Activated CD4-positive, alpha-beta T cell treated with anti-CD3 and anti-CD28 coated beads, Interleukin-2, amount 50 U/mL, for 24 hours (primary cell): ENCODE measurements around the gene TEDC2.
A peak's percentile ranks its signal among the peaks of the same experiment; 100 is the strongest.
"Not testable (repeated sequence)": the region's sequence is repeated elsewhere in the genome, so short reads cannot be mapped to it uniquely, and the experiment has no call there.

ENCODE experiments used
- DNase-seq, 2 donors: peaks; one replicate each; pipeline ENCODE4 v3.0.0-alpha.2; 2020; ENCODE audit warnings: low read depth in 1 of 2, low spot score in 1 of 2

TEDC2 gene

GRCh38 chr16:2459647-2460390, at the start of gene TEDC2:
Gene TEDC2 (plus strand): TSS chr16:2460109. CDS start chr16:2460145, 36 bp downstream.
- peak; percentile 90 to 96 for DNase-seq

GRCh38 chr16:2415085-2415484, 44.8 kb upstream of the TEDC2 start:
- no peak for DNase-seq

- DNase-seq, result no peak
Observed at GRCh38 chr16:2420035-2420434, 39.9 kb upstream of the TEDC2 start.

- no peak for DNase-seq
Observed at GRCh38 chr16:2422123-2422867, 37.6 kb upstream of the TEDC2 start.

GRCh38 chr16:2424061-2425007, 35.6 kb upstream of the TEDC2 start:
- DNase-seq, result no peak

GRCh38 chr16:2425008-2425518, 34.8 kb upstream of the TEDC2 start:
- no peak for DNase-seq

- DNase-seq, result no peak
Observed at GRCh38 chr16:2425825-2426430, 34.0 kb upstream of the TEDC2 start.

GRCh38 chr16:2426941-2427361, 33.0 kb upstream of the TEDC2 start:
- DNase-seq, result no peak

GRCh38 chr16:2427526-2427925, 32.4 kb upstream of the TEDC2 start:
- DNase-seq, result no peak

- DNase-seq, result no peak
Observed at GRCh38 chr16:2428051-2428783, 31.7 kb upstream of the TEDC2 start.

GRCh38 chr16:2428784-2429033, 31.2 kb upstream of the TEDC2 start:
- DNase-seq, result no peak

- DNase-seq, result peak; percentile 95 to 96
Observed at GRCh38 chr16:2429034-2429770, 30.7 kb upstream of the TEDC2 start, which contains the start of gene CCNF. Gene CCNF (plus strand): TSS chr16:2429447. CDS start chr16:2429482, 35 bp downstream.

- DNase-seq, result no peak
Observed at GRCh38 chr16:2429771-2430663, 29.9 kb upstream of the TEDC2 start.

GRCh38 chr16:2432286-2432685, 27.6 kb upstream of the TEDC2 start:
- no peak for DNase-seq

- DNase-seq, result no peak
Observed at GRCh38 chr16:2432801-2433505, 27.0 kb upstream of the TEDC2 start.

GRCh38 chr16:2435236-2435635, 24.7 kb upstream of the TEDC2 start:
- not testable (repeated sequence) for DNase-seq

- DNase-seq, result no peak
Observed at GRCh38 chr16:2436110-2436509, 23.8 kb upstream of the TEDC2 start.
